ENCODE data around the gene MAP4.

- TF ChIP-seq POLR2A (IDR thresholded peaks at IDR 0.05; ENCODE audit: low read depth, low read length) (no peak), POLR2AphosphoS5 (IDR thresholded peaks at IDR 0.05; ENCODE audit: low read depth, low read length) (no peak)
Measured at GRCh38 chr3:48038971-48039481, 22.8 kb upstream of the MAP4 start.

Data from GM12891 (cell line).